ENCODE measurements around the gene NFIB. TPM values are rescaled to one million over a fixed set of nuclear protein-coding genes. Genes with fewer than 3 reads are reported as not detected.

Gene NFIB
- total and polyA plus RNA-seq, 2 of the 4 experiments (the other 2 are of a cell fraction): 1.4 to 2.0 TPM

- H4K5ac ChIP-seq (ENCODE audit: low read depth, low read length): no peak overlapping the region
- ChIA-PET POLR2A (ENCODE audit: unreplicated experiment) (no interaction called here), CTCF (interaction anchor here (1.2 kb wide), 1 partner anchor 21 kb away, joined by 3 read pairs; no protein-coding TSS in a partner anchor)
- H4K20me1 ChIP-seq (ENCODE audit: insufficient read depth, low read length): no peaks in the 10 kb centered on the region
- H2AK5ac ChIP-seq (ENCODE audit: low read depth, low read length): no peak overlapping the region
- no peak overlapping the region for H2AK9ac ChIP-seq (replicated peaks; ENCODE audit: low read depth, low read length, poor library complexity)
- no peak for DNase-seq
- no CpG with 5 or more reads among the region's 1 CpG for WGBS, 2 experiments (ENCODE audit: extremely low coverage in 2 of 2, insufficient read length in 1 of 2)
- H3K4me2 ChIP-seq (ENCODE audit: low read depth, low read length): no peak overlapping the region
- no peak overlapping the region for H3K9ac ChIP-seq (ENCODE audit: low read depth, low read length)
- no peak overlapping the region for H4K8ac ChIP-seq (ENCODE audit: low read depth in 2 of 2, low read length in 2 of 2)
- no peaks in the 10 kb centered on the region for H3K9me3 ChIP-seq (ENCODE audit: control insufficient read depth, insufficient read depth, low read length)
- no peaks in the 10 kb centered on the region for H3K36me3 ChIP-seq (ENCODE audit: control insufficient read depth, insufficient read depth, low read length)
- no peak overlapping the region for H4K91ac ChIP-seq (ENCODE audit: insufficient read depth, low read depth, low read length)
- no peak overlapping the region for H2AFZ ChIP-seq (replicated peaks; ENCODE audit: low read length, poor library complexity)
- H3K9me1 ChIP-seq (ENCODE audit: insufficient read depth, low read length): no peaks in the 10 kb centered on the region
- no peak overlapping the region for H3K23ac ChIP-seq (ENCODE audit: low read depth, low read length)
- H3K56ac ChIP-seq (ENCODE audit: extremely low read depth, insufficient read depth, low read length): no peak overlapping the region
- ATAC-seq (ENCODE audit: low read depth): no peak
- no peak overlapping the region for H2BK5ac ChIP-seq (ENCODE audit: low read depth, low read length, poor library complexity, severe bottlenecking)
- H3K27me3 ChIP-seq (ENCODE audit: control insufficient read depth, insufficient read depth, low read length): no peaks in the 10 kb centered on the region
- intact Hi-C loops (cut with micrococcal nuclease) (loop anchor here (10.0 kb wide), 1 partner anchor 208 kb away; no protein-coding TSS in a partner anchor), in situ Hi-C loops (cut with MboI; ENCODE audit: low sequenced_read_pairs) (loop anchor here (10.0 kb wide), 1 partner anchor 208 kb away; no protein-coding TSS in a partner anchor), dilution Hi-C loops (cut with HindIII; ENCODE audit: low sequenced_read_pairs, unreplicated experiment) (no loop called here)
- H2BK20ac ChIP-seq (ENCODE audit: low read depth, low read length): no peak overlapping the region
- H3K18ac ChIP-seq (ENCODE audit: low read depth, low read length): no peak overlapping the region
- no peak overlapping the region for H3K27ac ChIP-seq (ENCODE audit: insufficient read depth, low read length)
- no peak overlapping the region for H3K4me3 ChIP-seq (ENCODE audit: insufficient read depth, low read depth, low read length)
- no peak overlapping the region for H2BK15ac ChIP-seq (ENCODE audit: low read depth, low read length)
- H3K4me1 ChIP-seq (ENCODE audit: control insufficient read depth, insufficient read depth, low read length): peaks cover 6% of the 10 kb centered on the region
- no peak overlapping the region for H3K4ac ChIP-seq (ENCODE audit: low read depth, low read length)
- H3K79me1 ChIP-seq (ENCODE audit: low read depth in 1 of 2, low read length in 2 of 2): no peaks in the 10 kb centered on the region
- no TSS peak for BruUV-seq (replicated peaks)
- H3K14ac ChIP-seq (replicated peaks; ENCODE audit: low read depth, low read length): no peak overlapping the region; the same call in 1 of the 2 replicates
- H2BK120ac ChIP-seq (ENCODE audit: low read depth, low read length): no peak overlapping the region
- TF ChIP-seq POLR2A (IDR thresholded peaks at IDR 0.05; ENCODE audit: low read depth, low read length): no peak
- no peak for TF ChIP-seq NFE2L2 (IDR thresholded peaks at IDR 0.05; ENCODE audit: low read depth, low read length)
- no peak for TF ChIP-seq RCOR1 (IDR thresholded peaks at IDR 0.05; ENCODE audit: insufficient replicate concordance, low read length)
- TF ChIP-seq MAZ (IDR thresholded peaks at IDR 0.05; ENCODE audit: borderline replicate concordance, low read depth, low read length): no peak
- no peak for TF ChIP-seq MXI1 (IDR thresholded peaks at IDR 0.05; ENCODE audit: borderline replicate concordance, low read depth, low read length)
- no peak for TF ChIP-seq CTCF (conservative IDR thresholded peaks at IDR 0.05; ENCODE audit: low read depth, low read length)
- no peak for TF ChIP-seq USF2 (IDR thresholded peaks at IDR 0.05; ENCODE audit: low read depth, low read length)
- no peak for TF ChIP-seq RAD21 (IDR thresholded peaks at IDR 0.05; ENCODE audit: low read length)
Observed at GRCh38 chr9:14216612-14217194, 97.2 kb downstream of the NFIB start.
